Upper lobe of right lung (tissue), 1 donor: Measurements from ENCODE around the gene SLC39A13. TPM values are rescaled to one million over a fixed set of nuclear protein-coding genes. Genes with fewer than 3 reads are reported as not detected.
A peak's percentile ranks its signal among the peaks of the same experiment; 100 is the strongest.

Experiments used
- ATAC-seq: fragments of 200-7000 bp; cut with Tn5 transposase; one replicate; pipeline ENCODE4 v1.9.1; 2020; ENCODE audit warnings: mild to moderate bottlenecking, moderate library complexity
- DNase-seq: peaks from one replicate; pipeline ENCODE4 v3.0.0-alpha.2; 2020
- H3K27ac ChIP-seq: fragments of 200-600 bp; one replicate; pipeline ENCODE4 v1.8.0; 2022
- H3K27me3 ChIP-seq: fragments of 200-600 bp; one replicate; pipeline ENCODE4 v1.8.0; 2022; ENCODE audit warnings: mild to moderate bottlenecking
- H3K36me3 ChIP-seq: fragments of 200-600 bp; one replicate; pipeline ENCODE4 v1.8.0; 2022
- H3K4me1 ChIP-seq: fragments of 200-600 bp; one replicate; pipeline ENCODE4 v1.8.0; 2022
- H3K4me3 ChIP-seq: fragments of 200-600 bp; one replicate; pipeline ENCODE4 v1.8.0; 2022; ENCODE audit warnings: mild to moderate bottlenecking
- H3K9me3 ChIP-seq: fragments of 200-600 bp; one replicate; pipeline ENCODE4 v1.8.0; 2022
- CTCF ChIP-seq: fragments of 200-600 bp; IDR thresholded peaks from one replicate; pipeline ENCODE4 v1.8.0; 2022; ENCODE audit warnings: antibody characterized with exemption
- intact Hi-C: fragments of 100-400 bp; cut with DNase I; formaldehyde crosslinking; loops from one replicate; pipeline ENCODE4 v1.11.0; 2022
- total RNA-seq: library from RNA; stranded (reverse); fragmentation: NEBNext Ultra II Directional; extraction: Animal tissue kit (Norgen Biotek cat#: 25700); gene quantifications from one replicate; pipeline ENCODE4 v1.2.1, GENCODE V29; 2021
- donor health status: DM: no; HTN: yes; CAD: no; lungs with severe emphysema.

The SLC39A13 gene
- total RNA-seq, 1 donor from 2014 or later, result 62.0 TPM

DNA sequence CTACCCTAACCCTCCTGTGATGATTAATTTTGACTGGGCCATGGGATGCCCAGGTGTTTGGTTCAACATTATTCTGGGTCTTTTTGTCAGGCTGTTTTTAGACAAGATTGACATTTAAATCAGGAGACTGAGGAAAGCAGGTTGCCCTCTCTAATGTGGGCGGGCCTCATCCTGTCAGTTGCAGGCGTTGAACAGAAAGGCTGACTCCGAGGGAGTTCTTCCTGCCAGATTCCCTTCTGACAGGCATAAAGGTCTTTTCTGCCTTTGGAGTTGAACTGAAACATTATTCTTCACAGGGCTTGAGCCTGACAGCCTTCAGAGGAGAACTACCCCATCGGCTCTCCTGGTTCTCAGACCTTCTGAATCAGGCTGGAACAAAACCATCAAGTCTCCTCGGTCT is 22.1 kb downstream of the SLC39A13 start:
- H3K9me3 ChIP-seq, result no peaks in the 10 kb centered on the region
- no peak for TF ChIP-seq CTCF
- H3K27ac ChIP-seq, result no peak overlapping the region
- peaks cover 2% of the 10 kb centered on the region for H3K4me1 ChIP-seq
- no peaks in the 10 kb centered on the region for H3K27me3 ChIP-seq
- ATAC-seq, result no peak
- H3K4me3 ChIP-seq, result no peak overlapping the region
- no peak for DNase-seq
- intact Hi-C loops, result no loop called here
- H3K36me3 ChIP-seq, result no peaks in the 10 kb centered on the region

- Histone ChIP-seq H3K36me3 (no peaks in the 10 kb centered on the region), H3K4me1 (no peaks in the 10 kb centered on the region), H3K27ac (no peak overlapping the region), H3K27me3 (no peaks in the 10 kb centered on the region), H3K9me3 (no peaks in the 10 kb centered on the region), H3K4me3 (no peak overlapping the region)
- DNase-seq (no peak), ATAC-seq (no peak)
- intact Hi-C loops, result no loop called here
- no peak for TF ChIP-seq CTCF
Observed at GRCh38 chr11:47431356-47432083, 23.1 kb downstream of the SLC39A13 start.

GRCh38 chr11:47433157-47433556 is 24.8 kb downstream of the SLC39A13 start:
- DNase-seq (no peak), ATAC-seq (no peak)
- Histone ChIP-seq H3K9me3 (no peaks in the 10 kb centered on the region), H3K27ac (no peak overlapping the region), H3K4me1 (no peaks in the 10 kb centered on the region), H3K27me3 (no peaks in the 10 kb centered on the region), H3K4me3 (no peak overlapping the region), H3K36me3 (no peaks in the 10 kb centered on the region)
- intact Hi-C loops, result no loop called here
- TF ChIP-seq CTCF, result no peak

DNA sequence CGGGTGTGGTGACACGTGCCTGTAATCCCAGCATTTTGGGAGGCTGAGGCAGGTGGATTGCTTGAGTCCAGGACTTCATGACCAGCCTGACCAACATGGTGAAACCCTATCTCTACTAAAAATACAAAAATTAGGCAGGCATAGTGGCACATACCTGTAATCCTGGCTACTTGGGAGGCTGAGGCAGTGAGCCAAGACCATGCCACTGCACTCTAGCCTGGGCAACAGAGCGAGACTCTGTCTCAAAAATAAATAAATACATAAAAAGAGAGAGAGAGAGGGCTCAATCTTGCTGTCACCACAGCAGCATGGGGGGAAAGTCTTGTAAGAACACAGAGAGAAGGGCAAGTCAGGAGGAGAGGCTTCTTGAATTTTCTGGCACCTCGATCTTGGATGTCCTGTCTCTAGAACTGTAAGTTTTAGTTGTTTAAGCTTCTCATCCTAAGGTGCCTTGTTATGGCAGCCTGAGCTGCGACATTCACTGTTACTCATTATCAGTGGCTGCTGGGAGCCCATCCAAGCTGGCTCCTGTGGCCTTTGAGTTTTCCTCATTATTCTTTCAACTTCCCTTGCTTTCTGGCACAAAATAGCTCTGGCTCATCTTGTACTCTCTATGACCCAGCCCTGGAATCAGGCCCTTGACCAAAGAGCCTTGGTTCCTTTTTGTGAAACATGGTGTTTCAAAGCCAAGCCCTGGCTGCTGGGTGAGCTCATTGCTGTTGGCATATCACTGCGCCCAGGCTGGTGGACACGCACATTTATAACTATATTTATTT is 25.8 kb downstream of the SLC39A13 start:
- TF ChIP-seq CTCF, result no peak
- no peak for DNase-seq
- no peak overlapping the region for H3K4me3 ChIP-seq
- no peak overlapping the region for H3K27ac ChIP-seq
- H3K27me3 ChIP-seq, result no peaks in the 10 kb centered on the region
- H3K36me3 ChIP-seq, result no peaks in the 10 kb centered on the region
- H3K4me1 ChIP-seq, result no peaks in the 10 kb centered on the region
- no peak for ATAC-seq
- no peaks in the 10 kb centered on the region for H3K9me3 ChIP-seq
- intact Hi-C loops, result no loop called here

DNA sequence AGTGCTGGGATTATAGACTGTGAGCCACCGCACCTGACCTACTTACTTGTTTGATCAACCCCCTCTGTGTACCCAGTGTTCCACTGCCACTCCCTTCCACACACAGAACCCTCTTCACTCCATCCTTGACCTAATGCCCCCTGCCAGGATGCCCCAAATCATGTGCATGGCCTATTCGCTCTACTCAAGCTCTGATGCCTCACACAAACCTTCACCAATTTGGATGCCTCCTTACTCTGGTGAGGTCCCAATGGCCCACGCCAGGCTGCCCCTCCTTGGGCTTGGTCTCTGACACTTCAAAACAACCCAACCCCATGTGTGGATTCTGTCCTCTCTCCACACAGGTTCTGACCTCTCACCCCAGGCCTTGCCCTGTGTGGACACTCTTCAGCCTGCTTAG is 27.3 kb downstream of the SLC39A13 start:
- H3K27ac ChIP-seq, result no peak overlapping the region
- ATAC-seq (peak; percentile 68), DNase-seq (no peak)
- no peak overlapping the region for H3K4me3 ChIP-seq
- H3K36me3 ChIP-seq, result no peaks in the 10 kb centered on the region
- no peaks in the 10 kb centered on the region for H3K9me3 ChIP-seq
- TF ChIP-seq CTCF, result no peak
- H3K27me3 ChIP-seq, result no peaks in the 10 kb centered on the region
- no peaks in the 10 kb centered on the region for H3K4me1 ChIP-seq
- intact Hi-C loops, result no loop called here
